ENCODE results near the gene P2RY10. TPM values are rescaled to one million over a fixed set of nuclear protein-coding genes. Genes with fewer than 3 reads are reported as not detected.

P2RY10 gene
- polyA plus RNA-seq, 1 donor, result 0.54 TPM

Other genes with a start within 250 kb of the P2RY10 start
- gene LPAR4, start 197.7 kb upstream of the P2RY10 start, polyA plus RNA-seq (ENCODE audit: insufficient read length), result 39.1 TPM
- gene GPR174, start 199.3 kb downstream of the P2RY10 start, polyA plus RNA-seq (ENCODE audit: insufficient read length), result 0.31 TPM